Upper lobe of left lung (tissue), 6 donors: ENCODE data around the gene CD7. TPM values are rescaled to one million over a fixed set of nuclear protein-coding genes. Genes with fewer than 3 reads are reported as not detected.

Source experiments
- ATAC-seq, 2 donors: fragments of 200-7000 bp; cut with Tn5 transposase; one replicate each; pipeline ENCODE4 v1.9.1; 2022; ENCODE audit warnings: mild to moderate bottlenecking in 2 of 2, moderate library complexity in 2 of 2; ENCODE audit not compliant: low FRiP score in 2 of 2
- DNase-seq, 2 donors: peaks; one replicate each; pipeline ENCODE4 v3.0.0-alpha.2; 2019 to 2020
- H3K27ac ChIP-seq, 4 donors: fragments of 200-600 bp; sonication (generic); one replicate each; pipeline ENCODE4 v1.5.1; 2016 to 2019
- H3K27me3 ChIP-seq, 4 donors: fragments of 200-600 bp; sonication (generic); one replicate each; pipeline ENCODE4 v1.5.1; 2017 to 2019
- H3K36me3 ChIP-seq, 4 donors: fragments of 200-600 bp; sonication (generic); one replicate each; pipeline ENCODE4 v1.5.1; 2016 to 2019
- H3K4me1 ChIP-seq, 4 donors: fragments of 200-600 bp; sonication (generic); one replicate each; pipeline ENCODE4 v1.5.1; 2018 to 2019
- H3K4me3 ChIP-seq, 4 donors: fragments of 200-600 bp; sonication (generic); one replicate each; pipeline ENCODE4 v1.5.1; 2017 to 2019; ENCODE audit warnings: mild to moderate bottlenecking in 2 of 4, moderate library complexity in 1 of 4
- H3K9me3 ChIP-seq, 4 donors: fragments of 200-600 bp; sonication (generic); one replicate each; pipeline ENCODE4 v1.5.1; 2018 to 2019
- EP300 ChIP-seq, 4 donors: sonication (generic); formaldehyde crosslinking; IDR thresholded peaks; one replicate each; pipeline ENCODE4 v1.5.1; 2017; ENCODE audit warnings: antibody characterized with exemption in 4 of 4, control low read depth in 2 of 4
- POLR2A ChIP-seq, 4 donors: fragments of 450-650 bp; IDR thresholded peaks; one replicate each; pipeline ENCODE4 v1.5.1; 2016 to 2017; ENCODE audit warnings: antibody characterized with exemption in 4 of 4, mild to moderate bottlenecking in 2 of 4
- POLR2AphosphoS5 ChIP-seq, 2 donors: sonication (generic); formaldehyde crosslinking; IDR thresholded peaks; one replicate each; pipeline ENCODE4 v1.5.1; 2017; ENCODE audit warnings: antibody characterized with exemption in 2 of 2
- WGBS, 2 donors: methylation state at CpG; one replicate each; pipeline ENCODE4 v1.1.5; 2017 to 2018; 5-methylcytosine and 5-hydroxymethylcytosine counted together
- total RNA-seq, 6 donors: library from RNA; depleted of rRNA in 4 of 6; stranded (reverse); fragments of >200 nt in 4 of 6; gene quantifications; one replicate each; pipeline versions ENCODE4 v1.1.0 to v1.2.1, GENCODE V29; 2016 to 2021
- TF ChIP-seq, protein P1 (sequence below), 6 experiments: fragments of 450-650 bp in 4 of 6; fragments of 200-600 bp in 2 of 6; sonication (generic) in 2 of 6; IDR thresholded peaks; one replicate each; pipeline ENCODE4 v1.5.1; 2016 to 2019; ENCODE audit warnings: antibody characterized with exemption in 6 of 6
- donor health status: DM: no; HTN: no; CAD: no; lungs with moderate emphysema.
- donor health status: DM: no; HTN: yes; CAD: no; lungs with severe emphysema.

Gene CD7
- total RNA-seq, 6 donors from 2014 or later, result 5.2 to 24.7 (median 7.6) TPM

DNA sequence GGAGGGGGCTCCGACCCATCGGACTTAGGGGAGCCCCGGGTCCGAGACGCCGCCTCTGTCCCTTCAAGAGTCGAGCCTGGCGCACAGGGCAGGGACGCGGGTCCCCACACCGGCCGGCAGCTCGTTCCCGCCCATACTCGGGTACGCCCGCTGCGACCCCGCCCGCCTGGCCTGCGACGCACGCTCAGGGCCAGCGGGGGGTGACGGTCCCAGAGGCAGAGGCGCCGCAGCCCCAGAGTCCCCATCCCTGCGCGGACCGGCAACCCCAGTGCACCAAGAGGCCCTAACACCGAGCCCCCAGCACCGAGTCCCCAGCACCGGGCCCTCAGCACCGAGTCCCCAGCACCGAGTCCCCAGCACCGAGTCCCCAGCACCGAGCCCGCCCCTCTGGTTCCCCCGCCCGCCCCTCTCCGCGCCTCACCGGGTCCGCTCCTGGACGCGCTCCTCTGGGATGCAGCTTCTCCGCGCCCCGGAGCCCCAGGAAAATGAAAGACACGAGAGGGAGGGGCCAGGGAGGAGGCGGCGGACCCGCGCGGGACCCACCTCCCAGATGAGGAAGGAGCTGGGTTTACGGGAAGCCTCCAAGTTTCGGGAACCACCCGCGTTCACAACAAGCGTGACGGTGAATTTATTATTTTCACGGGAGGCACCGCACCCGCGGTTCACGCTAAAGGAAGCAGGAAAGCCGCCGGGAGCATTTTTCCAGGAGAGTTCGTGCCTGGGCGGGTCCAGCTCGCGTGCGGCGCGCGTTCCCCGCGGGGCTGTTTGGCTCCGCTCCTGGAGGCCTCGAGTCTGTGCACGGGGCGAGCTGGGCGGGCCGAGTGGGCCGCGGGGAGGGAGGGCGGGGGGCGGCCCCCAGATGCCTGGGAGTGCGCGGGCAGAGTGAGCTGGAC, 16.1 kb upstream of the CD7 start, which contains the start of gene SECTM1:
Gene SECTM1 (minus strand): TSS at position 488 of the 893 bp plus-strand sequence. CDS start 6,526 bp downstream, outside the sequence.
- peaks cover 34 to 55% (median 42%) of the 10 kb centered on the region in 4 donors for H3K4me1 ChIP-seq
- peak in 1 of 4 donors; percentile 44 for TF ChIP-seq EP300 (IDR thresholded peaks at IDR 0.05)
- TF ChIP-seq, protein P1, sequence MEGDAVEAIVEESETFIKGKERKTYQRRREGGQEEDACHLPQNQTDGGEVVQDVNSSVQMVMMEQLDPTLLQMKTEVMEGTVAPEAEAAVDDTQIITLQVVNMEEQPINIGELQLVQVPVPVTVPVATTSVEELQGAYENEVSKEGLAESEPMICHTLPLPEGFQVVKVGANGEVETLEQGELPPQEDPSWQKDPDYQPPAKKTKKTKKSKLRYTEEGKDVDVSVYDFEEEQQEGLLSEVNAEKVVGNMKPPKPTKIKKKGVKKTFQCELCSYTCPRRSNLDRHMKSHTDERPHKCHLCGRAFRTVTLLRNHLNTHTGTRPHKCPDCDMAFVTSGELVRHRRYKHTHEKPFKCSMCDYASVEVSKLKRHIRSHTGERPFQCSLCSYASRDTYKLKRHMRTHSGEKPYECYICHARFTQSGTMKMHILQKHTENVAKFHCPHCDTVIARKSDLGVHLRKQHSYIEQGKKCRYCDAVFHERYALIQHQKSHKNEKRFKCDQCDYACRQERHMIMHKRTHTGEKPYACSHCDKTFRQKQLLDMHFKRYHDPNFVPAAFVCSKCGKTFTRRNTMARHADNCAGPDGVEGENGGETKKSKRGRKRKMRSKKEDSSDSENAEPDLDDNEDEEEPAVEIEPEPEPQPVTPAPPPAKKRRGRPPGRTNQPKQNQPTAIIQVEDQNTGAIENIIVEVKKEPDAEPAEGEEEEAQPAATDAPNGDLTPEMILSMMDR (IDR thresholded peaks at IDR 0.05), result no peak
- peak; percentile 29 to 39 for TF ChIP-seq POLR2AphosphoS5 (IDR thresholded peaks at IDR 0.05)
- TF ChIP-seq POLR2A (IDR thresholded peaks at IDR 0.05), result peak in 1 of 4 donors; percentile 30
- ATAC-seq, result peak; percentile 7 to 68
- DNase-seq, result peak; percentile 76 to 92
- no peaks in the 10 kb centered on the region for H3K36me3 ChIP-seq
- peak within 1 kb of the TSS; percentile 78 to 88 (median 83) for H3K27ac ChIP-seq
- WGBS, 2 donors, result 0 to 1% methylated on average over 31 to 49 of the region's 90 CpGs
- H3K9me3 ChIP-seq, result no peaks in the 10 kb centered on the region
- peak within 1 kb of the TSS; percentile 44 to 78 (median 70) for H3K4me3 ChIP-seq
- H3K27me3 ChIP-seq, result no peaks in the 10 kb centered on the region

DNA sequence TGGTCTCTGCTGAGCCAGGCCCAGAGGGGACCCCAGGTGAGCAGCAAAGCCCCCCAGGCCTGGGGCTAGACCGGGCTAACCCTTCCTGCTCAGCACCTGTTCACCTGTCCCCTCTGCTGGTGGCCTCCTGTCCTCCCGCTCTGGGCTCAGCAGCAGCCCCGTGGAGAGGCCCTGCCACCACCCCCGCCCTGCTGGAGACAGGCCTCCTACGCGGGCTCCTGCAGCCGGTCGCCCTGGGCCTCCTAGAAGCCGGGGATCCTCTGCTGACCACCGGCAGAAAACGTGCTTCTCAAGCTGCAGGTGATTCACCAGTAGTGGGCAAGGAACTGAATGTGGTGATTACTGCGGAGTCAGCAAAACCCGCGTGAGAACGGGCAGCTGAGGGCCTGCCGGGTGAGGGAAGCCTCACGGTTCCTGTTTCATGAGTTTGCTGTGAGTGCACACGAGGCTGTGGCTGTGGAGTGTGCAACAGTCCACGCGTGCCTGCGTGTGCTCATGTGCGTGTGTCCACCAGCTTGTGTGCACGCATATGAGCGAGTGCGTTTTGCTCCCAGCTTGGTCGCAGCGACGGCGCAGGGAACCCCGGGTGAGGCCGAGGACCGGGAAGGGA, 15.4 kb upstream of the CD7 start:
- peak overlapping the region; percentile 44 to 78 (median 70) for H3K4me3 ChIP-seq

DNA sequence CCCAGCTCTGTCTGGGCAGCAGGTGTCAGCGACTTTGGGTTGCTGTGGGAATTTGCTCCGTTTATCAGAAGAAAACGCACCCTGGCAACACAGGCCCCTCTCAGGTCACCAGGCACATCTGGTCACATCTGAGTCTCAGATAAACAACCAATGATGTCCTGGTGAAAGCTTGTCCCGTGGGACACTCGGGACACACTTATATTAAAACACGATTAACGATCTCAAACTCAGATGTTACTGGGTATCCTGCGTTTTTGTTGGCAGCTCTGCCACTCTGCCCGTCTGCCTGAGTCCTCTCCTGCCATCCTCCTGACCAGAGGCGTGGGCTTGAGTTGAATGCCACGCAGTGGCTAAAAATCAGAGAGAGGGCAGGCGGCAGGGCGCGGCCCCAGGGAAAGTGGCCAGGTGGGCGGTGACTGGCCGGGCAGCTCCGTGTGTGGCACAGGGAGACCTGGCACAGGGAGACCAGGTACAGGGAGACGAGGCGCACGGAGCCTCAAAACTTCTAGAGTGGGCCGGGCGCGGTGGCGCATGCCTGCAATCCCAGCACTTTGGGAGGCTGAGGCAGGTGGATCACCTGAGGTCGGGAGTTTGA, 14.0 kb upstream of the CD7 start:
- Histone ChIP-seq H3K9me3 (no peaks in the 10 kb centered on the region), H3K36me3 (no peaks in the 10 kb centered on the region), H3K27ac (no peak overlapping the region), H3K4me1 (peaks cover 34 to 51% (median 42%) of the 10 kb centered on the region in 4 donors), H3K27me3 (no peaks in the 10 kb centered on the region), H3K4me3 (no peak overlapping the region)
- WGBS, 2 donors, result 94 to 95% methylated on average over 18 to 25 of the region's 25 CpGs
- DNase-seq (peak in 1 of 2 donors; percentile 83), ATAC-seq (no peak)
- TF ChIP-seq EP300 (IDR thresholded peaks at IDR 0.05), result no peak
- TF ChIP-seq POLR2AphosphoS5 (IDR thresholded peaks at IDR 0.05), result no peak
- TF ChIP-seq, protein P1 (IDR thresholded peaks at IDR 0.05), result no peak
- TF ChIP-seq POLR2A (IDR thresholded peaks at IDR 0.05), result no peak

More for the DNA sequence above, 15.4 kb upstream of the CD7 start:
- 5 to 21% methylated on average over 15 to 25 of the region's 32 CpGs for WGBS, 2 donors
- peaks cover 34 to 51% (median 42%) of the 10 kb centered on the region in 4 donors for H3K4me1 ChIP-seq
- DNase-seq, result peak; percentile 77 to 83
- H3K36me3 ChIP-seq, result no peaks in the 10 kb centered on the region
- H3K9me3 ChIP-seq, result no peaks in the 10 kb centered on the region
- TF ChIP-seq, protein P1 (IDR thresholded peaks at IDR 0.05), result peak in 1 of 6 experiments; percentile 16
- TF ChIP-seq EP300 (IDR thresholded peaks at IDR 0.05) (peak in 1 of 4 donors; percentile 32), POLR2AphosphoS5 (IDR thresholded peaks at IDR 0.05) (peak in 1 of 2 donors; percentile 32), POLR2A (IDR thresholded peaks at IDR 0.05) (no peak)
- ATAC-seq, result peak; percentile 6 to 68
- H3K27me3 ChIP-seq, result no peaks in the 10 kb centered on the region
- peak overlapping the region; percentile 78 to 88 (median 83) for H3K27ac ChIP-seq

DNA sequence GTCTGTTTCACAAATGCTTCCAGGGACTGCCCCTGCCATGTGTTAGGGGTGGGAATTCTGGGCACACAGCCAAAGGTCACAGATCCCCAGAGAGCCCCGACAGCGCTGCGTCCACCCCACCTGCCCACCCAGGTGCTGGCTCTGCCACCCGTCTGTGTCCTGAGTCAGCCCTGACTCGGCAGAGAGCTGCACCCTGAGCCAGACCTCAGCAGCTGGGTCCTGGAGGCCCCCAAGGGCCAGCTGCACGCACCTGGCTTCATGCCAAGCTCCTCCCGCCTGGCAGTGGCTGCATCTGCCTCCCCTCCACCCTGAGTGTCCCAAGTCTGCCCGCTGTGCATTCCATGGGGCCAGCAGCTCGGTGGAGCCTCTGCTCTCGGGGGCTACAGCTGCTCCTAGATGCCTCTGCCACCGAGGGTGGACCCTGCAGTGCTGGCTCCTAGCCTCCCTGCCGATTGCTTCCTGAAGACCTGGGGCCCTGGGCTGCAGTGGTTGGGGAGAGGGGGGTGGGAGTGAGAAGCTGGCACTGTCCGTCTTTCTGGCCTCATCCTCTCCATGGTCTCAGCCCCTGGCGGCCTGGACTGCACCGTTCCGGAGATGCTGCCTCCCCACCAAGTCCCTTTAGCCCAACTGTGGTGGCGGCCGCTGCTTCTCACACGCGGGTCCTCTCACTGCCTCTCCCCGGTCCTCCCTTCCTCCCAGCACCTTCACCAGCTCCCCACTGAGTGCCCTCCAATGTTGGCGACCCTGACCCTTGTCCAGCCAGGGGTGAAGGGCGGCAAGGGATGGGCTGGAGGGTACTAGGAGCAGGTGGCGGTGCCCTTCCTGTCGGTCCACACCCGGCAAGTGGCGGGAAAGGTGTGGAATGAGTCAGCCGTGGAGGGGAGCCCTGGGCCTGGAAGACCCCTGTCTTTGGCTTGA, 13.2 kb upstream of the CD7 start:
- ATAC-seq (no peak), DNase-seq (peak in 1 of 2 donors; percentile 78)
- Histone ChIP-seq H3K27me3 (no peaks in the 10 kb centered on the region), H3K36me3 (no peaks in the 10 kb centered on the region), H3K4me3 (no peak overlapping the region), H3K27ac (no peak overlapping the region), H3K9me3 (no peaks in the 10 kb centered on the region), H3K4me1 (peaks cover 33 to 46% (median 40%) of the 10 kb centered on the region in 4 donors)
- TF ChIP-seq, protein P1 (IDR thresholded peaks at IDR 0.05), result no peak
- TF ChIP-seq EP300 (IDR thresholded peaks at IDR 0.05) (no peak), POLR2A (IDR thresholded peaks at IDR 0.05) (no peak), POLR2AphosphoS5 (IDR thresholded peaks at IDR 0.05) (no peak)
- WGBS, 2 donors, result 55 to 69% methylated on average over 20 to 22 of the region's 28 CpGs
